CD14-positive monocyte (primary cell): ENCODE results near the gene PRKAR1B. TPM values are rescaled to one million over a fixed set of nuclear protein-coding genes. Genes with fewer than 3 reads are reported as not detected.

Experiments
- DNase-seq, 3 donors: peaks; one replicate each; pipeline ENCODE4 v3.0.0-alpha.2; 2011 to 2022
- H2AFZ ChIP-seq: 2 replicates; pipeline ENCODE4 v1.6.0; 2012; ENCODE audit warnings: mild to moderate bottlenecking, low read depth, low read length, inconsistent platforms; ENCODE audit not compliant: insufficient read depth, poor library complexity, severe bottlenecking
- H3K27ac ChIP-seq, 2 donors: 1 replicate in 1 of 2; 2 replicates in 1 of 2; pipeline ENCODE4 v1.5.1; 2012 to 2013; ENCODE audit warnings: low read length in 2 of 2, control low read depth in 1 of 2, inconsistent platforms in 1 of 2, low read depth in 1 of 2, mild to moderate bottlenecking in 1 of 2
- H3K27me3 ChIP-seq, 2 donors: one replicate each; pipeline versions ENCODE4 v1.6.0 to v1.6.1; 2011 to 2013; ENCODE audit warnings: low read length in 2 of 2; ENCODE audit not compliant: control insufficient read depth in 2 of 2, insufficient read depth in 2 of 2
- H3K36me3 ChIP-seq, 2 donors: replicated peaks in 1 of 2; 1 replicate in 1 of 2; 2 replicates in 1 of 2; pipeline versions ENCODE4 v1.5.1 to v1.6.1; 2012 to 2013; ENCODE audit warnings: low read length in 2 of 2, control low read depth in 1 of 2, inconsistent platforms in 1 of 2, mild to moderate bottlenecking in 1 of 2; ENCODE audit not compliant: insufficient read depth in 2 of 2, control insufficient read depth in 1 of 2
- H3K4me1 ChIP-seq, 2 donors: 1 replicate in 1 of 2; 2 replicates in 1 of 2; pipeline versions ENCODE4 v1.5.1 to v1.6.1; 2012 to 2013; ENCODE audit warnings: low read length in 2 of 2, control low read depth in 1 of 2, inconsistent platforms in 1 of 2, mild to moderate bottlenecking in 1 of 2, moderate library complexity in 1 of 2; ENCODE audit not compliant: insufficient read depth in 2 of 2, control insufficient read depth in 1 of 2
- H3K4me2 ChIP-seq: replicated peaks from 2 replicates; pipeline ENCODE3; 2012; ENCODE audit warnings: low read length, moderate library complexity, mild to moderate bottlenecking; ENCODE audit not compliant: poor library complexity, severe bottlenecking; ENCODE audit errors: extremely low read depth
- H3K4me3 ChIP-seq, 3 experiments: fragments of 200-600 bp in 1 of 3; sonication (generic) in 1 of 3; replicated peaks in 1 of 3; 1 replicate in 2 of 3; 2 replicates in 1 of 3; pipeline ENCODE4 v1.5.1; 2011 to 2013; ENCODE audit warnings: low read length in 3 of 3, mild to moderate bottlenecking in 3 of 3, control low read depth in 2 of 3, low read depth in 2 of 3, inconsistent platforms in 1 of 3, moderate library complexity in 1 of 3
- H3K79me2 ChIP-seq: 2 replicates; pipeline ENCODE4 v1.6.0; 2012; ENCODE audit warnings: mild to moderate bottlenecking, control low read depth, inconsistent platforms, low read length, moderate library complexity; ENCODE audit not compliant: insufficient read depth
- H3K9ac ChIP-seq: 2 replicates; pipeline ENCODE4 v1.6.0; 2017; ENCODE audit warnings: low read length, mild to moderate bottlenecking; ENCODE audit not compliant: insufficient read depth, poor library complexity, severe bottlenecking
- H3K9me3 ChIP-seq, 2 donors: replicated peaks in 1 of 2; 1 replicate in 1 of 2; 2 replicates in 1 of 2; pipeline versions ENCODE4 v1.5.1 to v1.6.1; 2012 to 2013; ENCODE audit warnings: low read length in 2 of 2, control low read depth in 1 of 2; ENCODE audit not compliant: control insufficient read depth in 1 of 2, insufficient read depth in 1 of 2
- H4K20me1 ChIP-seq: 2 replicates; pipeline ENCODE4 v1.6.0; 2012; ENCODE audit warnings: mild to moderate bottlenecking, low read length, control low read depth, moderate library complexity; ENCODE audit not compliant: insufficient read depth
- H3K27ac Mint-ChIP-seq, 7 donors: one replicate each; pipeline ENCODE4 v1.8.0; 2020; ENCODE audit warnings: mild to moderate bottlenecking in 7 of 7, mixed read lengths in 7 of 7, moderate library complexity in 6 of 7, inconsistent platforms in 2 of 7
- H3K27me3 Mint-ChIP-seq, 3 donors: one replicate each; pipeline ENCODE4 v1.8.0; 2021 to 2022; ENCODE audit warnings: low read depth in 3 of 3, mild to moderate bottlenecking in 3 of 3, mixed read lengths in 3 of 3, moderate library complexity in 3 of 3, inconsistent platforms in 1 of 3
- H3K36me3 Mint-ChIP-seq, 2 donors: one replicate each; pipeline ENCODE4 v1.8.0; 2020; ENCODE audit warnings: mixed read lengths in 2 of 2, inconsistent platforms in 1 of 2, mild to moderate bottlenecking in 1 of 2
- H3K4me1 Mint-ChIP-seq: one replicate; pipeline ENCODE4 v1.8.0; 2020; ENCODE audit warnings: mild to moderate bottlenecking, mixed read lengths
- H3K4me3 Mint-ChIP-seq, 2 donors: one replicate each; pipeline ENCODE4 v1.8.0; 2020; ENCODE audit warnings: mild to moderate bottlenecking in 2 of 2, mixed read lengths in 2 of 2, moderate library complexity in 1 of 2
- H3K9me3 Mint-ChIP-seq, 7 donors: one replicate each; pipeline ENCODE4 v1.8.0; 2020 to 2022; ENCODE audit warnings: mixed read lengths in 7 of 7, mild to moderate bottlenecking in 6 of 7, moderate library complexity in 6 of 7, inconsistent platforms in 2 of 7
- CTCF ChIP-seq: fragments of 200-600 bp; IDR thresholded peaks from one replicate; pipeline ENCODE4 v1.8.0; 2022; ENCODE audit warnings: antibody characterized with exemption, mild to moderate bottlenecking
- WGBS: methylation state at CpG from one replicate; pipeline ENCODE4 v1.1.5; 2013; ENCODE audit warnings: missing lambda C conversion rate; ENCODE audit not compliant: insufficient coverage; 5-methylcytosine and 5-hydroxymethylcytosine counted together
- intact Hi-C, 2 donors: fragments of 100-400 bp; cut with micrococcal nuclease; formaldehyde crosslinking; loops; one replicate each; pipeline versions ENCODE4 v1.15.0 to v1.15.1; 2023
- polyA plus RNA-seq, 3 donors: library from polyadenylated mRNA; depleted of rRNA in 1 of 3; unstranded in 2 of 3; stranded (reverse) in 1 of 3; fragments of 300-500 nt in 2 of 3; fragments of >200 nt in 1 of 3; fragmentation: Illumina TruSeq in 2 of 3; gene quantifications; 1 replicate in 2 of 3; 2 replicates in 1 of 3; pipeline ENCODE4 v1.2.3, GENCODE V29; 2012 to 2021

Gene PRKAR1B
- polyA plus RNA-seq, 3 donors: 0.94 to 2.1 (median 1.1) TPM

GRCh38 chr7:506921-507622, 220.0 kb downstream of the PRKAR1B start:
- Histone ChIP-seq H4K20me1 (no peaks in the 10 kb centered on the region), H3K4me3 (no peak overlapping the region), H3K27ac (no peak overlapping the region), H3K79me2 (no peaks in the 10 kb centered on the region), H2AFZ (no peak overlapping the region), H3K9me3 (no peaks in the 10 kb centered on the region), H3K4me1 (no peaks in the 10 kb centered on the region), H3K9ac (no peak overlapping the region), H3K27me3 (no peaks in the 10 kb centered on the region), H3K36me3 (no peaks in the 10 kb centered on the region), H3K4me2 (no peak overlapping the region)
- H3K36me3 Mint-ChIP-seq: no peaks in the 10 kb centered on the region
- H3K27me3 Mint-ChIP-seq: peaks cover 2 to 7% (median 7%) of the 10 kb centered on the region in 3 donors
- peaks cover 0 to 2% (median 0%) of the 10 kb centered on the region in 7 donors for H3K9me3 Mint-ChIP-seq
- no peak for DNase-seq
- TF ChIP-seq CTCF: no peak
- H3K4me3 Mint-ChIP-seq: no peak overlapping the region
- H3K27ac Mint-ChIP-seq: no peak overlapping the region
- no peaks in the 10 kb centered on the region for H3K4me1 Mint-ChIP-seq
- intact Hi-C loops: no loop called here
- 95% methylated on average over 10 of the region's 15 CpGs for WGBS

- H3K4me1 Mint-ChIP-seq: no peaks in the 10 kb centered on the region
- H3K36me3 Mint-ChIP-seq: no peaks in the 10 kb centered on the region
- Histone ChIP-seq H3K4me3 (no peak overlapping the region), H3K27me3 (no peaks in the 10 kb centered on the region), H3K36me3 (no peaks in the 10 kb centered on the region), H2AFZ (no peak overlapping the region), H4K20me1 (no peaks in the 10 kb centered on the region), H3K79me2 (no peaks in the 10 kb centered on the region), H3K9ac (no peak overlapping the region), H3K9me3 (no peaks in the 10 kb centered on the region), H3K4me2 (no peak overlapping the region), H3K27ac (no peak overlapping the region), H3K4me1 (no peaks in the 10 kb centered on the region)
- peaks cover under 1 to 8% (median 4%) of the 10 kb centered on the region in 3 donors for H3K27me3 Mint-ChIP-seq
- intact Hi-C loops: no loop called here
- H3K4me3 Mint-ChIP-seq: no peak overlapping the region
- 89% methylated on average over 8 of the region's 11 CpGs for WGBS
- no peak for DNase-seq
- TF ChIP-seq CTCF: no peak
- H3K9me3 Mint-ChIP-seq: peaks cover 0 to 2% (median 0%) of the 10 kb centered on the region in 7 donors
- H3K27ac Mint-ChIP-seq: no peak overlapping the region
Measured at GRCh38 chr7:506391-506831, 220.7 kb downstream of the PRKAR1B start.
